GM18951 (cell line): Measurements from ENCODE around the gene B4GALT6.

Experiments
- POLR2A ChIP-seq: IDR thresholded peaks from 4 replicates; pipeline ENCODE4 v1.6.1; 2011; ENCODE audit warnings: mild to moderate bottlenecking; ENCODE audit not compliant: insufficient read length, insufficient read depth; ENCODE audit errors: extremely low read depth
- in situ Hi-C: fragments of 300-500 bp; cut with MboI; formaldehyde crosslinking; loops from one replicate; pipeline ENCODE4 v1.12.0; 2022; ENCODE audit warnings: low sequenced_read_pairs, mixed read lengths, inconsistent platforms; ENCODE audit not compliant: unreplicated experiment

The B4GALT6 gene

DNA sequence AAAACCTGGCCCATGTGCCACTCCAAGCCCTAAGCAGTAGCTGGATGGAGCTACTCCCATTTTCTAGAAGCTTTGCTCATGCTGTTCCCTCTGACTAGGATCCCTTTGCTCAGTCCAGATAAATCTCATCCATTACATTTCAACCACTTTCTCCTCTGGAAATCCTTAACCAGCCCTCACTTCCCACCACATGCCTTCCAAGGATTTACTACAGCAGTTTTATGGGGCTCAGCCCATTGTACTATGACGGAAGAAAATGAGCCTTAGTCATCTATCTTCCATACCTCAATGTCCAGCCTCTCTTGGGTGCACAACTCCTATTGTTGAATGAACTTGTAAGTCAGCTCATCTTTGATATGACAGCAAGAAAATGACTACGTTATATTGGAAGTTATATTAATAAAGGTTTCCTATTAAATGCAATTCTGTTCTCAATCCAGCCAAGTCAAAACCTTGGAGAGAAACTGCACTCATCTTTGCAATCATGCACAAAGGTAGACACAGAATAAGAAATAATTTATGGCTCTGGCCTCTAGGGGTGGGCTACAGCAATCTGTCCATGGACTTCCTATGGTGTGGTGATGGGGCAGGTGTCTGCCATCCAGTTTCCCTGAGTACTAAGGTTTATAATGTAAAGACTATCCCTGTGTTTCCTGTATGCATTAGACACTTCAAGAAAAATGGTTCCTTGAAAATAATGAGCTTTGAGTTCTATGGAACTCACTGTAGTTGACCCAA, 3.4 kb downstream of the B4GALT6 start:
- in situ Hi-C loops, result no loop called here
- TF ChIP-seq POLR2A, result no peak

DNA sequence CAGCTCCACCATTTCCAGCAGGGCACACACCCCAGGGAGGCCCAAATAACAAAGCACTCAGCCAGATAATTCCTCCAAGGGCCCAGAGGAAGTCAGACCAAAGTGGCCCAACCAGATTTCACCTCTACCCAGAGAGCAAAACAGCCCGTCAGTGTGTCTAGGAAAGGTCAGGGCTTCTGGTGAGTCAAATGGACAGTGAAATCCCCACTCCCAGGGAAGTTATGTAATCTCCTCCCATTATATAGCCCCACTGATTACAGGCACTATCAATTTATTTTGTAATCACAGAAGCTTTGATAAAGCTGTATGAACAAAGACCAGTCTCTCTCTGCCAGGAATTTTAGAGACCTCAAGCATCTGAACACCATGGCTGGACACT, 4.0 kb downstream of the B4GALT6 start:
- TF ChIP-seq POLR2A, result no peak
- in situ Hi-C loops, result no loop called here

DNA sequence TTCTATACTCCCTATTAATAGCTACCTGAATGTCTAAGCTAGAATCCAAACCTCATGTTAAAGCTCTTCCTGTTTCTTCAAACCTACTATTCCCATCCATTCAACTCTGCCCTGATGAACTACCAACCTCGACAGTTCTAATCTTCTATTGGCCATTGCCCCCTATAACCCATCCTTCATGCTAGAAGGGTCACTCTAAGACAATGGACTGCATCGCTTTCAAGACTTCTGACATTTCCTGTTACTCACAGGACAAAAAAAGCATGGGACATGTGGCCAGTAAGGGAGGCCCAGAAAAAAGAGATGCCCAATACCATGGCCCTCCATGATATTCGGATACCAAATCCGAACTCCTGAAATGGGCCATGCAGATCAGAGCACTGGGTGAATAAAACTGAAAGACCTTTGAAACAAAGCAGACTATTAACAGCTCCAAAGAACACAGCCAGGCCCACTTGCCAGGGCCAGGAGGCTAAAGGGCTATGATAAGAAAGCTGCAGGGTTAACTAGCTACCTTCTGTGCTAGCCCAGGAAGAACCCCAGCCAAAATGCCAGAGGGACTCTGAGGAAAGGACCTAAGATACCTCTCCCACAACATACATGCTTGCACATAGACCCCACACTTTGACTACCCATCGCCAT, 4.5 kb downstream of the B4GALT6 start:
- in situ Hi-C loops, result no loop called here
- no peak for TF ChIP-seq POLR2A

DNA sequence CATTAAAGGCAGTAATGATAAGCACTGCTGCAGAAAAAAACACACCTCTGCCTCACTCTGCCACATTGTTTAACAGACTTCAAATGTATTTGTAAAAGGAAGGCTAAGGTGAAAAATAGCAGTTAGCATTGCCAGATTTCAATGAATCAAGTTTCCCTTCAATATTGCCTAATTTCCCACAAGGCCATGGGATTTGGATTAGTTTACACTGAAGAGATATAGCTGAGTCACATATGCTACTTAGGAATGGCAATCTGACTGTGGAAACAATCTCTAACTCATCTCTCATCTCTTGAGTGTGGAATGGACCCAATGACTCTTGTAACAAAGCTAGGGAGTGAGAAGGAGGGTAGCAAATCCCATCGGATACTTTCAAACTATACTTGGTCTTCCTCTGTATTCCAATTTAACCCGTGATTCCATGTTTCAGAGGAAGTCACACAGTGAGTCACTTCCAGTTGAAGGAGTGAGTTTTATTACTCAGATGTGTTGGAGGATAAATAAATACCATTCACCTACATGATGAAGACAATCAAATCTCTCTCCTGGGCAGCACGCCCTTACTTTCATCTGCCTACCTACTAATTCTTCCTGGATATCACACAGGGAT, 5.1 kb downstream of the B4GALT6 start:
- TF ChIP-seq POLR2A, result no peak
- in situ Hi-C loops, result no loop called here

DNA sequence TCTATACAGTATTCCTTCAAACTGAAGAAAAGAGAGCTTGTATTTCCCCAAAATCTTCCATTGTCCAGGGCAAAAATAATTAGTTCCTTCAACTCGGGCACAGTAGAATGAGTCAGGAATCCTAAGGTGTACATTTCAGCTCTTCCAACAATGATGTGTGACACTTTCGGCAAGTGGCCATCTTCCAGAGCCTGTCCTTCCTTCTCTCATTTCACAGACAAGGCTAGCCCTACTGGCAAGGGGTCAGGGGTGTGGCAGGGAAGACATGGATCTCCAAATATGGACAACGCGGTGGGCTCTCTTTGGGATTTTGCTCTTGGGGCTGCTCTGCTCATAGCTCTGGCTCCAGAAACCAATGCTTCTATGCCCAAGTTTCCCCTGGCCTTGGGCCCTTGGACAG, 6.0 kb downstream of the B4GALT6 start:
- in situ Hi-C loops, result no loop called here
- TF ChIP-seq POLR2A, result no peak

DNA sequence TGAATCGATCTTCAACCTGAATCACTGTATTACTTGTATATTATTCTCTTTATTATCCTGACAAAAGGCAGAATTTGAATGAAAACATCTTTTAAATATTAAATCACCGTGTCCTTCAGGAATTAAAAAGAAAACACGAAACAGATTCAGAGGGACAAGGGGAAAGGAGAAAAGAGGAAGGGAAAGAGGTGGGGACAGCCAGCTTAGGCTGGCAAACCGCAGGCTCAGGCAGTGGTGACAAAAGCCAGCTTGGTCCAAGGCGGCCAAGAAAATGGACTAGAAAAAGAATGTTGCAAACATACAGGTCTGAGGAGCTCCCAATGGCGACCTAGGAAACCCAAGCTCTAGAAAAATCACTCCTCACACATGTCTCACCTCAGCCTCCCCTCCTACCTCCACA, 6.8 kb downstream of the B4GALT6 start:
- in situ Hi-C loops, result no loop called here

DNA sequence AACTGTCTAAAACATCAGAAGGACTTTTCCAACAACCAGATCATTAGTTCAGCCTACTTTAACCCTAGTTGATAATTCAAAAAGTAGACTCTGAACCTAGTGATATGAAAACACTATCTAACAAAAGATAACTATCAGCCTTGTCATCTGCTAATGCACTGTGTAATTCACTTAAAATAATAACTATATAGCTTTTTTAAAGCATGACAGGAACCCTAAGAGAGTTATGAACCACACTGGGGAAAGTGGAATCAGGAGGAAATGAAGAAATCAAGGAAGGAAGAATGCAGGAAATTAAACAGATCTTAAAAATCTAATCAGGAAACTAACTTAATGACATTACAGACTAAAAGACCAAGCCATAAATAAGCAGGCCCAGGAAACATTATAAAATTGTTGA, 9.0 kb downstream of the B4GALT6 start:
- TF ChIP-seq POLR2A, result no peak
- in situ Hi-C loops, result no loop called here

More for the DNA sequence above, 6.8 kb downstream of the B4GALT6 start:
- no peak for TF ChIP-seq POLR2A

DNA sequence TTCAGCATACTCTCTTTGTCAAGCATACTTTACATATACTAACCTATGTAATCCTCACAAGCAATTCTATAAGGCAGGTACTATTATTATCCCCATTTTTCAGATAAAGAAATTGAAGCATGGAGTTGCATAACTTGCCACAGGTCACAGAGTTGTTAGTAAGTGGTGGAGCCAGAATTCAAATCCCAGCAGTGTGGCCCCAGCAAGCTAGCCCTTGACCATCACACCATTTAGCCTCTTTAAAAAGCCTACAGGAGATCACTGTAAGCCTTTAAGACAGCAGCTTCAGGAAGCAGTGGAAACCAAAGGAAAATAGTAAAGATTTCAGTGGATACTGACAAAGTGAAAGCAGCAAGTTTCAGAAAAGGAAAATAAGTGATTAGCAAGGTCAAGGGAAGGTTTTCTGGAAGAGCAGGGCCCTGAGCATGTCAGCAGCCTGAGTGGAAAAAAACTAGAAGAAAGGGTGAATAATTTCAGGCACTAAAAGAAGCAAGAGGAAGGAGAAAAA, 11.7 kb downstream of the B4GALT6 start:
- no peak for TF ChIP-seq POLR2A
- in situ Hi-C loops, result no loop called here

DNA sequence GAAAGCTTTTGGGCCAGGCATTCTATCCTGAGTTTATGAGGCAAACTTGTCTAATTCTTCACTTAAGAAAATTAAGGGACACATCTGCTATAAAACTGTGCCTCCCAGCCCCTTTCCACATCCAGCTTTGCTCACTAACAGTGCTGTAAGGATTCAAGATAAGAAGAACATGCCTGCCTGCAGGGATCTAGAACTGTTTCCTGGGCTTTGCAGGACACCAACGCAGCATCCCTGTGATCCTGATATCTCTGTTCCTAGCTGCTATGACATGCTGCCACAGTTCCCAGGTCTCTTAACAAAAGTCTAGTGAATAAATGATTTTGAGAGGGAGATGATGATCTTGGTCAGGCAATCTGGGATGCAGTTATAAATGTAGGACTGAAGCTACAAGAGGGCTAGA, 12.4 kb downstream of the B4GALT6 start:
- TF ChIP-seq POLR2A, result no peak
- in situ Hi-C loops, result no loop called here

DNA sequence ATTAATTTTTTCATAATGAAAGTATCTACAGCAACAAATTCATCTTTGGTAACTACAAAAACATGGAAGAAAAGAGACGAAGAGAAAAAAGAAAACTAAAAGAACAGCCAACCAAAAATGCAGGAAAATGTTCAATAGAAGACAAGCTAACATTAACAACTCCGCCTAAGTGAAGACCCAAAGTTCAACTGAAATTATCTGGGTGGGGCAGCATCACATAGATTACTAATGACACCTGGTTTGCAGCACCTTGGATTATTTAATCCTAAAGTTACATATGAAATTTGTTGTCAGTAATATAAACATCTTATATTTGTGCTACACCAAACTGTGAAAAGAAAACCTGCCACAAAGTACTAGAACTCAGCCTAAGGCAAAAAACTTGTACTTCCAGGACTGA, 14.8 kb downstream of the B4GALT6 start:
- in situ Hi-C loops, result no loop called here

DNA sequence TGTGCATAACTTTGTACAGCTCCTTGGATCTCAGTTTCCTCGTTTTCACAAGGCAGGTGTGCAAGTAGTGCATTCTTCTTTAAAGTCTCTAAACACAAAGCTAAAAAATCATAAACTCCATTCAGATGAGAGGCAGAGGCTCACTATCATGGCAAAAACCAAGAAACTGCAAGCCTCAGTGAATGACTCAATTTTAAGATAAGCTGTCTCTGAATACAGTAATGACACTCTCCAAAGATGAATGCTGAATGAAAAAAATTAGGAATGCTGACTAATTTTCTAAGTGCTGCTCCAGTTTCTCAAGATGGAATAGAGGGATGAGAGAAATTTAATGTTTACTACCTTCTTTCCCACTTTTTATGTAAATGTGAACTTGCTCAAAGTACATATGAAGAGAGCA, 17.2 kb downstream of the B4GALT6 start:
- no peak for TF ChIP-seq POLR2A
- in situ Hi-C loops, result no loop called here

More for the DNA sequence above, 14.8 kb downstream of the B4GALT6 start:
- no peak for TF ChIP-seq POLR2A

DNA sequence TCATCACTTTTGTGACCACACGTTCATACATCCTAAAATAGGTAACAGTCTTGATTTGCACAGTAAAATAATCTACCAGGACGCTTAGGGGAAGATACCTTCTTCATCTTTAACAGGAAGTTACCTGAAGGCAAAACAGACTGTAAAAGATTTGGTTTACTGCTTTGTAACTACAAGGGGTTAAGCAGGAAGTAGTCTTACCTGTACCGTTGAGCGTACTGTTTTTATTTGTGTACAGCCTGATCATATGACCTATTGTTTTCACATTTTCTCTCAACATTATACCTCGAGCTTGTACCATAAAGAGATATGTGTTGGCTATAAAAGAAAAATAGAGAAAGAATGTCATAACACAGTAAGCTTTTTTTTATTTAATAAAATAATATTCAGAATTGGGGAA, 18.3 kb downstream of the B4GALT6 start:
- in situ Hi-C loops, result no loop called here
- no peak for TF ChIP-seq POLR2A

DNA sequence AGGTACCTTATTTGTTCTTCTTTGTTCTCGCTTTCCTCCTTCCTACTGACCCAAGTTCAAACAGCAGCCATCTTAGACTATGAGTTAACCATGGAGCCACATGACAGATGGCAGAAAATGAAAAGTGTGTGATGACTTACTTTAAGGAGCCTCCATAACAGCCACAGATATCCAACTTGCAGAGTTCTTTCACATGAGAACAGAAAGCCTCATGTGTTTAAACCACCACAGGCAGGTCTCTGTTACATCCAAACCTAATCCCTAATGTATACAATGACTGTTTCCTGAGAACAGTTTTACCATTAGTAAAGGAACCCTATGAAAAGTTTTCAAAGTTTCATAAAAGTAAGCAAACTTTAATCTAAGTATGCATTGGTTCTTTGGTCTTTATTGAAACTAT, 20.3 kb downstream of the B4GALT6 start:
- in situ Hi-C loops, result no loop called here
- no peak for TF ChIP-seq POLR2A

DNA sequence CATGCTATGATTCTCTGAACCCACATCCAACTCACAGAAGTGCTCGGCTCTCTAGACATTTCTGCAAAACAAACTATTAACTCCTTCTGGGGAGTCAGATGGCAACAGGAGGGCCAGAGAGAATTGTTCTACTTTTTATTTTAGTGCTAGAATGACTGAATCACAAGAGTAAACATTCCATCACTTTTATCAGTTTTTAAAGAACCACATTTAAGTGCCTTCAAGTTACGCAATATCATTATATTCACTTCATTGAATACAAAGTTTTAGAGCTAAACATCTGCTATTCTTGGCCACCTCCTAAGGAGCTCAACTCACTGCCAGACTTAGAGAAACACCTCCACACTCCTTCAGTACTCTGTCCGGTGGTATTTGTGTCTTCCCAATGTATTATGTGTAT, 22.4 kb downstream of the B4GALT6 start:
- TF ChIP-seq POLR2A, result no peak
- in situ Hi-C loops, result no loop called here
